Activated T-helper 9 cell treated with anti-CD3 and anti-CD28 coated beads, Interleukin-2, amount 50 U/mL, for 16 hours (primary cell): Measurements from ENCODE around the gene HPD.

ENCODE experiments used
- DNase-seq: peaks from one replicate; pipeline ENCODE4 v3.0.0-alpha.2; 2020; ENCODE audit warnings: low read depth

The HPD gene

GRCh38 chr12:121828306-121828705 lies 30.4 kb downstream of the HPD start:
- DNase-seq = no peak

DNA sequence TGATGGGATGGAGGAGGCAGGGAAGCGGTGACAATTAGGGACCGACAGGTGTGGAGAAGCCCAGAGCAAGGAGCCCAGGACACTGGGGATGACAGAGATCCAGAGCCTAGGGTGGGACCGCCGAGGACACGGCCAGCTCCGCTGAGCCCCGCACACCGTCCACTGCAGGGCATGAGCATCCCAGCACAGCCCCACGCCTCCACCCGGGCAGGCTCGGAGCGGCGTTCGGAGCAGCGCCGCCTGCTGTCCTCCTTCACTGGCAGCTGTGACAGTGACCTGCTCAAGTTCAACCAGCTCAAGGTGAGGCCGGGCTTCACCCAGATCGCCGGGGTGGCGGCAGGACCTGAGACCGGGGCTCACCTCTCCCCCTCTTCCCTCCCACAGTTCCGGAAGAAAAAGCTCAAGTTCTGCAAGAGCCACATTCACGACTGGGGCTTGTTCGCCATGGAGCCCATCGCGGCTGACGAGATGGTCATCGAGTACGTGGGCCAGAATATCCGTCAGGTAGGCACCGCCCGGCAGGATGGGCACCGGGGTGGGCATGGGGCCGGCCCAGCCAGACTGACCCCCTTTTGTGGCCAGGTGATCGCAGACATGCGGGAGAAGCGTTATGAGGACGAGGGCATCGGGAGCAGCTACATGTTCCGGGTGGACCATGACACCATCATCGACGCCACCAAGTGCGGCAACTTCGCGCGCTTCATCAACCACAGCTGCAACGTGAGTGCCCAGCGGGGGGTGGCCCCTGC lies 31.1 kb downstream of the HPD start:
- DNase-seq = no peak

DNA sequence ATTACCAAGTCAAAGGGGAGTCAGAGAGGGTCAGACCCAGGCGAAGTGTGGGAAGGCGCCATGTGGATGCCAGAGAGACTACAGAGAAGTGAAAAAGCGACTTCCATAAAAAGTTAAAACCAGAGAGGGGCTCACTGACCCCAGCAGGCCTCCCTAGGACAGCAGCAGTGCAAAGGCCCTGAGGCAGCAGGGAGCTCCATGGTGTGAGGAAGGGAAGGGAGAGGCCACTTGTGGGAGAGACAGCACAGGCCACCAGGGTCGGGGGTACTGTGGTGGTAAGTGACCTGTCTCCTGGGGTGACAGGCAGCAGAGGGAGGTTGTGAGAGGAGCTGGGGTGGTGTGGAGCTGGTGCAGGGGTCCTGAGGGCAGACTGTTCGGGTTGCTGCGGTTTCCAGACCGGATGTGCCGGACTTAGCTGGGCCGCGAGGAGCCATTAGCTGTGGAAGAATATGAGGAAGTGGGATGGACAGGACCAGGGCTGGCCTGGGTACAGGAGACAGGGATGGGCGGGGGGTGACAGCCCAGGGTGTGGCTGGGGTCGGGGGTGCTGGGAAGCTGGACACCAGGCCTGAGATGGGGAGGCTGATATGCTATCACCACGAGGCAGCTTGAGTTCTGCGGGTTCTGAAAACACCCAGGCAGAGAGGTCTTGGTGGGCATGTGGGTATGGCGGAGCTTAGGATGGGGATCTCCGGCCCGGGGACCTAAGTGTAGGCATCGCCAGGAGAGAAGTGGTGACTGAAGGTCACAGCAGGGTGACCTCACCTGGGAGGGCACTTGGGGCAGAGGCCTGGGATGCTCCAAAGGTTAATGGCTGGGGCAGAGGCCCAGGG lies 32.1 kb downstream of the HPD start:
- DNase-seq = no peak

GRCh38 chr12:121825041-121825523 lies 33.6 kb downstream of the HPD start:
- DNase-seq = no peak

GRCh38 chr12:121823727-121824115 lies 34.9 kb downstream of the HPD start:
- no peak for DNase-seq

GRCh38 chr12:121823101-121823726 lies 35.4 kb downstream of the HPD start:
- DNase-seq = no peak

GRCh38 chr12:121822393-121823100 lies 36.1 kb downstream of the HPD start:
- no peak for DNase-seq

DNA sequence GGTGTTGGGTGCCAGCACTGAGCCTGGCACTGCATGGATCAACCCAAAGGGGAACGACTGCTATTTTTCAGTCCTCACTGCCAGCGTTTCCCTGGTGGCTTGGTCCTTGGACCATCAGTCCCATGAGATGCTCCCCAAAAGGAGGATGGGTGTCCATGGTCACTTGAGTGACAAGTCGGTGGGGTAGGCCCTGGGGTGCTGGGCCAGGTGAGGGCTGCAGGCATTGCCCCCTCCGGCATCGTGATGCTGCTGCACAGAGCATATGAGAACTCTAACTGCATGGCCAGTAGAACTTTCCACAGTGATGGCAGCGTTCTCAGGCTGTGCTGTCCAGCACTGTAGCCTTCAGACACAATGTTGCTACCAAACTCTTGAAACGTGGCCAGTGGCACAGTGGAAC lies 38.6 kb downstream of the HPD start:
- no peak for DNase-seq

DNA sequence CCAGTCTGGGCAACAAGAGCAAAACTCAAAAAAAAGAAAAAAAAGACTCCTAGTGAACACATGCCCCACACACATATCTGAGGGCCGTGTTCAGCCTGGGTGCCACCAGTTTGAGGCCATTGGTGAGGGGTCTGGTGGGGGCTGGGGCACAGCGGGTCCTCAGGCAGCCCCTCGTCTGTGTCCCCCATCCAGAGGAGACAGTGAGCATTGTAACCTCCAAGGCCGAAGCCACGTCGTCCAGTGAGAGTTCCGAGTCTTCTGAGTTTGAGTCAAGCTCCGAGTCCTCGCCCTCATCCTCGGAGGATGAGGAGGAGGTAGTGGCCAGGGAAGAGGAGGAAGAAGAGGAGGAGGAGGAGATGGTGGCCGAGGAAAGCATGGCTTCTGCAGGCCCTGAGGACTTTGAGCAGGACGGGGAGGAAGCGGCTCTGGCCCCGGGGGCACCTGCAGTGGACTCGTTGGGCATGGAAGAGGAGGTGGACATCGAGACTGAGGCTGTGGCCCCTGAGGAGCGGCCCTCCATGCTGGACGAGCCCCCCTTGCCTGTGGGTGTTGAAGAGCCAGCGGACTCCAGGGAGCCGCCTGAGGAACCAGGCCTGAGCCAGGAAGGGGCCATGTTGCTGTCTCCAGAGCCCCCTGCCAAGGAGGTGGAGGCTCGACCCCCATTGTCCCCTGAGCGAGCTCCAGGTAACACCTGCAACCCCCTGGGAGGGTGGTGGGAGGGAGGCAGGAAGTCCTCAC lies 39.3 kb downstream of the HPD start:
- no peak for DNase-seq

DNA sequence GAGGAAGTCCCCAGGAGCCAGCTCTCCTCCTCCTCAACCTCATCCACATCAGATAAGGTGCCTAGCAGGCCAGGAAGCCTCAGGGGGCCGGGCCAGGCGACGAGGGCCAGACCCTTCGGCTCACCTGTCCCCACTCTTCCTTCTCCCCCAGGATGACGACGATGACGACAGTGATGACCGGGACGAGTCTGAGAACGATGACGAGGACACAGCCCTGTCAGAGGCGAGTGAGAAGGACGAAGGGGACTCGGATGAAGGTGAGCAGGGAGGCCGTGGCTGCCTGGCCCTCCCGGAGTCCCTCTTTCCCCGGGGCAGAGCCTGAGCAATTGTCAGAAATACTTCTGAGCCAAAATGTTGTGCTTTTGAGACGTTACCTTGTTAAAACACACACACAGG lies 41.0 kb downstream of the HPD start:
- DNase-seq = no peak

DNA sequence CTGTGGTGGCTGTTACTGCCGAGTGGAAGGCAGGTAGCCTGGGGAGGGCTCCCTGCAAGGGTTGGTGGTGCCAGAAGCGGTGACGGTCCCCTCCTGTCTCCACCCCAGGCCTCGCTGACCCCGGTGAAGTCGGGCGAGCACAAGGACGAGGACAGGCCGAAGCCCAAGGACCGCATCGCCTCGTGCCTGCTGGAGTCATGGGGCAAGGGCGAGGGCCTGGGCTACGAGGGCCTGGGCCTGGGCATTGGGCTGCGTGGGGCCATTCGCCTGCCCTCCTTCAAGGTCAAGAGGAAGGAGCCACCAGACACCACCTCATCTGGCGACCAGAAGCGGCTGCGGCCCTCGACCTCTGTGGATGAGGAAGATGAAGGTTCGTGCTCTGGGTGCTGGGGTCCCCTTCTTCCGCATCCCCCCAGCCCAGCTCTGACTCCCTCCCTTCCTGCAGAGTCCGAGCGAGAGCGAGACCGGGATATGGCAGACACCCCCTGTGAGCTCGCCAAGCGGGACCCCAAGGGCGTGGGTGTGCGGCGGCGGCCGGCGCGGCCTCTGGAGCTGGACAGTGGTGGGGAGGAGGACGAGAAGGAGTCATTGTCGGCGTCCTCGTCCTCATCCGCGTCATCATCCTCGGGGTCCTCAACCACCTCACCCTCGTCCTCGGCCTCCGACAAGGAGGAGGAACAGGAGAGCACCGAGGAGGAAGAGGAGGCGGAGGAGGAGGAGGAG lies 41.6 kb downstream of the HPD start:
- DNase-seq = no peak

DNA sequence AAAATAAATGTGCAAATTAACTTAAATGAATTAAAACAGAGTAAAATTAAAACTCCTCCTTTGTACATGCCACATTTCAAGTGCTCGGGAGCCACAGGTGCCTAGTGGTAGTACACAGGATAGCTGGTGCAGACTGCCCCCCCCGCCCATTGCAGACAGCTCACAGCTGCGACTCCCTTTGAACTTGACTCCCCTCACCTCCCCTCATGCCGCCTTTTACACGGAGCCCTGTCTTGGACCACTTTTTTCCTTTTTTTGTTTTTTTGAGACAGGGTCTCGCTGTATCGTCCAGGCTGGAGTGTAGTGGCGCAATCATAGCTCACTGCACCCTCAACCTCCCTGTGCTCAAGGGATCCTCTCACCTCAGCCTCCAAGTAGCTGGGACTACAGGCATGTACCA lies 43.4 kb downstream of the HPD start:
- no peak for DNase-seq

- no peak for DNase-seq
Measured at GRCh38 chr12:121814429-121815119, 44.1 kb downstream of the HPD start.

DNA sequence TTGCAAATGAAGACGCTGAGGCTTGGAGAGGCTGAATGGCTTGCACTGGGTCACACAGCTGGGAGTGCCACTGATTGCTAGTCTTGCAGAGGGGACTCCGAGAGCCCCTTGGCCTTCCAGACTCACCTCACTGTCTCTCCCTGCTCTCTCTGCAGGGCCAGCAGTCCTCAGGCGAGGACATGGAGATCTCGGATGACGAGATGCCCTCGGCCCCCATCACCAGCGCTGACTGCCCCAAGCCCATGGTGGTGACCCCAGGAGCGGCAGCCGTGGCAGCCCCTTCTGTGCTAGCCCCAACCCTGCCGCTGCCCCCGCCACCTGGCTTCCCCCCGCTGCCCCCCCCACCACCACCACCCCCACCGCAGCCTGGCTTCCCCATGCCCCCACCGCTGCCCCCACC lies 44.7 kb downstream of the HPD start:
- no peak for DNase-seq

GRCh38 chr12:121812921-121813896 lies 45.5 kb downstream of the HPD start:
- no peak for DNase-seq

- DNase-seq = no peak
Measured at GRCh38 chr12:121812320-121812871, 46.3 kb downstream of the HPD start.

DNA sequence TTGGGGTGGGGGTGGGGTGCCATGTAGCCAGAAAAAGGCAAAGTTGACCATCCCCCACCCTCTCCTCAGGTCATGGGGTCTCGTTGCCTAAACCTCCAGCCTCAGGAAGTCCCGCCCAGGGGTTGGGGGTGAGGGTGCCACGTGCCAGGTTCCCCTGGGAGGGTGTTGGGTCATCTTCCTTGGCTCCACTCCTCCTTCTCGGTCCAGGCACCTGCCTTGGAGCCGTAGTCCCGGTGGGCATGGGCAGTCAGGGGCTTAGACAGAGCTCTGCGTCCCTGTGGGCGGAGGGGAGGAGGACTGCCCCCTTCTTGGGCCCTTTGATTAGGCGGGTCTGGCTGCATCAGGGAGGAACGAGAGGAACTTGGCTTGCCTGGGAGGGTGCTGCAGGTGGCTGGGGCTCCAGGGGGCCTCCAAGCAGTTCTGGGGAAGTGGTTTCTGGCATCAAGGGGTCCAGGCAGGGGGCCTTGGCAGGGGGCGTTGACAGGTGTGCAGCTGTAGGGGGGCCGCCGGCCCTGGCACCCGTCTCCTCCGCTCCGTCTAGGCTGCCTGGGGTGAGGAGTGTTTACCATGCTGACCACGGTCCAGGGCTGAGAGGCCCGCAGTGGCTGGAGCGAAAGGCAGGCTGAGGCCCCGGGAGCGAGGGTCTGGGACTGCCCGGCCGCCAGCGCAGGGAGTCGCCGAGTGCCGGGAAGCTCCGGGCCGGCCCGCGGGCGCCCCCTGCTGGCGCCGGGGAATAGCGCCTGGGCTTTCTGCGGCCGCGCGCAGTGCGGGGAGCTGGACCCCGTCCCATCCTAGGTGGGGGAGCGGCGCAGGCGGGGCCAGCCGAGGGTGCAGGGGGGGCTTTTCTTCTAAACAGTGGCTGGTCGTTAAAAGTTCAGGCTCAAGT lies 47.0 kb downstream of the HPD start:
- peak; percentile 62 for DNase-seq
